Measurements from ENCODE around the gene MMP24OS.

The MMP24OS gene

GRCh38 chr20:35237486-35237885, 40.4 kb downstream of the MMP24OS start:
- Histone ChIP-seq H3K79me2 (ENCODE audit: low read length) (no peaks in the 10 kb centered on the region), H3K9me3 (ENCODE audit: insufficient read depth, low read length) (no peaks in the 10 kb centered on the region), H3K4me1 (ENCODE audit: low read length) (no peaks in the 10 kb centered on the region), H3K36me3 (replicated peaks; ENCODE audit: low read depth, low read length) (no peaks in the 10 kb centered on the region), H3K27me3 (ENCODE audit: low read depth, low read length) (peaks cover 31% of the 10 kb centered on the region), H3K4me2 (ENCODE audit: low read length) (no peak overlapping the region), H4K20me1 (ENCODE audit: insufficient read depth, low read length) (no peaks in the 10 kb centered on the region), H3K27ac (ENCODE audit: low read length) (no peak overlapping the region), H3K4me3 (ENCODE audit: low read length) (no peak overlapping the region), H2AFZ (ENCODE audit: low read depth, low read length) (no peak overlapping the region), H3K9ac (ENCODE audit: low read length) (no peak overlapping the region)
- TF ChIP-seq CTCF (IDR thresholded peaks at IDR 0.05; ENCODE audit: low read depth, low read length) (no peak), EZH2phosphoT487 (IDR thresholded peaks at IDR 0.05; ENCODE audit: low read depth) (no peak)

- peaks cover 25% of the 10 kb centered on the region for H3K27me3 ChIP-seq (ENCODE audit: low read depth, low read length)
- H3K9ac ChIP-seq (ENCODE audit: low read length): no peak overlapping the region
- H3K36me3 ChIP-seq (replicated peaks; ENCODE audit: low read depth, low read length): no peaks in the 10 kb centered on the region
- no peaks in the 10 kb centered on the region for H3K79me2 ChIP-seq (ENCODE audit: low read length)
- no peaks in the 10 kb centered on the region for H3K9me3 ChIP-seq (ENCODE audit: insufficient read depth, low read length)
- H3K4me3 ChIP-seq (ENCODE audit: low read length): no peak overlapping the region
- no peak overlapping the region for H3K27ac ChIP-seq (ENCODE audit: low read length)
- H4K20me1 ChIP-seq (ENCODE audit: insufficient read depth, low read length): no peaks in the 10 kb centered on the region
- TF ChIP-seq EZH2phosphoT487 (IDR thresholded peaks at IDR 0.05; ENCODE audit: low read depth) (no peak), CTCF (IDR thresholded peaks at IDR 0.05; ENCODE audit: low read depth, low read length) (no peak)
- H3K4me1 ChIP-seq (ENCODE audit: low read length): no peaks in the 10 kb centered on the region
- H3K4me2 ChIP-seq (ENCODE audit: low read length): no peak overlapping the region
- no peak overlapping the region for H2AFZ ChIP-seq (ENCODE audit: low read depth, low read length)
Measured at GRCh38 chr20:35235881-35236280, 42.0 kb downstream of the MMP24OS start.

- Histone ChIP-seq H3K4me1 (ENCODE audit: low read length) (no peaks in the 10 kb centered on the region), H3K4me2 (ENCODE audit: low read length) (no peak overlapping the region), H3K9ac (ENCODE audit: low read length) (no peak overlapping the region), H3K27ac (ENCODE audit: low read length) (no peak overlapping the region), H3K27me3 (ENCODE audit: low read depth, low read length) (peaks cover 18% of the 10 kb centered on the region), H4K20me1 (ENCODE audit: insufficient read depth, low read length) (no peaks in the 10 kb centered on the region), H3K79me2 (ENCODE audit: low read length) (no peaks in the 10 kb centered on the region), H3K9me3 (ENCODE audit: insufficient read depth, low read length) (no peaks in the 10 kb centered on the region), H3K36me3 (replicated peaks; ENCODE audit: low read depth, low read length) (no peaks in the 10 kb centered on the region), H2AFZ (ENCODE audit: low read depth, low read length) (no peak overlapping the region), H3K4me3 (ENCODE audit: low read length) (no peak overlapping the region)
- TF ChIP-seq CTCF (IDR thresholded peaks at IDR 0.05; ENCODE audit: low read depth, low read length): no peak
- TF ChIP-seq EZH2phosphoT487 (IDR thresholded peaks at IDR 0.05; ENCODE audit: low read depth): no peak
Measured at GRCh38 chr20:35232575-35232974, 45.3 kb downstream of the MMP24OS start.

- no peak for TF ChIP-seq EZH2phosphoT487 (IDR thresholded peaks at IDR 0.05; ENCODE audit: low read depth)
- TF ChIP-seq CTCF (IDR thresholded peaks at IDR 0.05; ENCODE audit: low read depth, low read length): no peak
- Histone ChIP-seq H3K4me1 (ENCODE audit: low read length) (no peaks in the 10 kb centered on the region), H3K27ac (ENCODE audit: low read length) (no peak overlapping the region), H4K20me1 (ENCODE audit: insufficient read depth, low read length) (no peaks in the 10 kb centered on the region), H3K9me3 (ENCODE audit: insufficient read depth, low read length) (no peaks in the 10 kb centered on the region), H3K4me2 (ENCODE audit: low read length) (no peak overlapping the region), H3K79me2 (ENCODE audit: low read length) (no peaks in the 10 kb centered on the region), H3K36me3 (replicated peaks; ENCODE audit: low read depth, low read length) (no peaks in the 10 kb centered on the region), H3K9ac (ENCODE audit: low read length) (no peak overlapping the region), H2AFZ (ENCODE audit: low read depth, low read length) (no peak overlapping the region), H3K27me3 (ENCODE audit: low read depth, low read length) (peaks cover 37% of the 10 kb centered on the region), H3K4me3 (ENCODE audit: low read length) (no peak overlapping the region)
Measured at GRCh38 chr20:35226884-35227681, 50.8 kb downstream of the MMP24OS start.

All from OCI-LY3 (cell line).